ENCODE results near the gene MYH3. TPM values are rescaled to one million over a fixed set of nuclear protein-coding genes. Genes with fewer than 3 reads are reported as not detected.

Gene MYH3
- total and polyA plus RNA-seq, 2 donors from 2014 or later = 2.5 to 2.9 TPM

DNA sequence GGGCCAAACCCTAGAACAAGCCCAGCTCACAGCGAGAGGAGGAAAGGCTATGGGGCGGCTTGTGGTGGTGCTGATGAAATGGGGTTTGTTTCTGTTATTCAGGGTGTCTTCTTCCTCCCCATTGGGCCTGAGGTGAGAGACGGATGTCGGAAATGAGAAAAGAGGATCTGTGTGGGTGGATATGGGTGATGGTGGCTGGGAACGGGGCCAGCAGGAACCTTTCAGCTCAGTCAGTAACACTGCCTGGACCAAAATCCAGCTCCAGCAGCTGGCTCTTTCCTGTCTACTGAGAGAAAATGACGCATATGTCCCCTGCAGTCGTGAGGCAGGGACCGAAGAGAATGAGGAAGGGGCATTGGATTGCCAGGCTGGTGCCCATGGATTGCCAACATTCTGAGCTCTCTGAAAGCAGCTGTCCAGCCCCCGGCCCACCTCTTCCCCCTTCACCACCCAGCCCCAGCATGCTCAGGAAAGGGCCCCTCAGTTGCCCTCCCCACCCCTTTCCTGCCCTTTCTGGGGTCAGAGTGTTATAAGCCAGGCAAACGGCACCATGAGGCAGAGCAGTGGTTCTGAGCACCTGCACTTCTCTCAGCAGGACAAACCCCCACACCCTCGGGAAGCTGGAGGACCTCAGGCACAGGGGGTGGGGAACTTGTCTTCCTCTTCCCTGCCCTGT is 4.0 kb downstream of the MYH3 start:
- no peak overlapping the region for H3K27ac ChIP-seq (ENCODE audit: low read depth in 2 of 2, low read length in 2 of 2)
- H3K9ac ChIP-seq (ENCODE audit: low read length in 3 of 3) = no peak overlapping the region
- no peak for DNase-seq
- H3K36me3 ChIP-seq (ENCODE audit: control insufficient read depth in 2 of 3, insufficient read depth in 3 of 3, low read length in 3 of 3) = no peaks in the 10 kb centered on the region
- FAIRE-seq = no peak
- TF ChIP-seq, protein P1, sequence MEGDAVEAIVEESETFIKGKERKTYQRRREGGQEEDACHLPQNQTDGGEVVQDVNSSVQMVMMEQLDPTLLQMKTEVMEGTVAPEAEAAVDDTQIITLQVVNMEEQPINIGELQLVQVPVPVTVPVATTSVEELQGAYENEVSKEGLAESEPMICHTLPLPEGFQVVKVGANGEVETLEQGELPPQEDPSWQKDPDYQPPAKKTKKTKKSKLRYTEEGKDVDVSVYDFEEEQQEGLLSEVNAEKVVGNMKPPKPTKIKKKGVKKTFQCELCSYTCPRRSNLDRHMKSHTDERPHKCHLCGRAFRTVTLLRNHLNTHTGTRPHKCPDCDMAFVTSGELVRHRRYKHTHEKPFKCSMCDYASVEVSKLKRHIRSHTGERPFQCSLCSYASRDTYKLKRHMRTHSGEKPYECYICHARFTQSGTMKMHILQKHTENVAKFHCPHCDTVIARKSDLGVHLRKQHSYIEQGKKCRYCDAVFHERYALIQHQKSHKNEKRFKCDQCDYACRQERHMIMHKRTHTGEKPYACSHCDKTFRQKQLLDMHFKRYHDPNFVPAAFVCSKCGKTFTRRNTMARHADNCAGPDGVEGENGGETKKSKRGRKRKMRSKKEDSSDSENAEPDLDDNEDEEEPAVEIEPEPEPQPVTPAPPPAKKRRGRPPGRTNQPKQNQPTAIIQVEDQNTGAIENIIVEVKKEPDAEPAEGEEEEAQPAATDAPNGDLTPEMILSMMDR (IDR thresholded peaks at IDR 0.05; ENCODE audit: borderline replicate concordance, extremely low read depth, insufficient read depth) = no peak
- H3K27me3 ChIP-seq (ENCODE audit: control insufficient read depth, insufficient read depth, low read length) = no peaks in the 10 kb centered on the region
- no peaks in the 10 kb centered on the region for H3K4me1 ChIP-seq (ENCODE audit: control insufficient read depth in 2 of 3, insufficient read depth in 2 of 3, low read depth in 1 of 3, low read length in 3 of 3)
- H3K9me3 ChIP-seq (ENCODE audit: control insufficient read depth in 2 of 3, insufficient read depth in 1 of 3, low read length in 3 of 3) = no peaks in the 10 kb centered on the region
- H3K4me3 ChIP-seq (ENCODE audit: low read length in 3 of 3) = no peak overlapping the region
- intact Hi-C loops (cut with DNase I) = no loop called here

DNA sequence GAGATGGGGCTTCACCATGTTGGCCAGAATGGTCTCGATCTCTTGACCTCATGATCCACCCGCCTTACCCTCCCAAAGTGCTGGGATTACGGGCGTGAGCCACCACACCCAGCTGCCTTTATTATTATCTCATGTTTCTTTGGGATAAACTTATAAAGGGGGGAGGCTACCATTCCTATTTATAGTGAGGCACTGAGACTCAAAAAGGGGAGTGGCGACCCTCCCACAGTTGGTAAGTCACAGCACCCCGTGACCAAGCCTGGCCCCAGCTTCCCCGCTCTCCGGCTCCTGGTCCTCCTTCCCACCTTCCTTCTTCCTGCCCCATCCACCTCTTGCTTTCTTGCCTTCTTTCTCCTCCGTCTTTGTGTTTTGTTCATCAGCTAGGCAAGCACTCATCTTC is 5.2 kb downstream of the MYH3 start:
- no peak for FAIRE-seq
- no peak for DNase-seq
- intact Hi-C loops (cut with DNase I) = no loop called here
- Histone ChIP-seq H3K4me1 (ENCODE audit: control insufficient read depth in 2 of 3, insufficient read depth in 2 of 3, low read depth in 1 of 3, low read length in 3 of 3) (no peaks in the 10 kb centered on the region), H3K4me3 (ENCODE audit: low read length in 3 of 3) (no peak overlapping the region), H3K36me3 (ENCODE audit: control insufficient read depth in 2 of 3, insufficient read depth in 3 of 3, low read length in 3 of 3) (no peaks in the 10 kb centered on the region), H3K27ac (ENCODE audit: low read depth in 2 of 2, low read length in 2 of 2) (no peak overlapping the region), H3K9ac (ENCODE audit: low read length in 3 of 3) (no peak overlapping the region), H3K27me3 (ENCODE audit: control insufficient read depth, insufficient read depth, low read length) (no peaks in the 10 kb centered on the region), H3K9me3 (ENCODE audit: control insufficient read depth in 2 of 3, insufficient read depth in 1 of 3, low read length in 3 of 3) (no peaks in the 10 kb centered on the region)
- TF ChIP-seq, protein P1 (IDR thresholded peaks at IDR 0.05; ENCODE audit: borderline replicate concordance, extremely low read depth, insufficient read depth) = no peak

DNA sequence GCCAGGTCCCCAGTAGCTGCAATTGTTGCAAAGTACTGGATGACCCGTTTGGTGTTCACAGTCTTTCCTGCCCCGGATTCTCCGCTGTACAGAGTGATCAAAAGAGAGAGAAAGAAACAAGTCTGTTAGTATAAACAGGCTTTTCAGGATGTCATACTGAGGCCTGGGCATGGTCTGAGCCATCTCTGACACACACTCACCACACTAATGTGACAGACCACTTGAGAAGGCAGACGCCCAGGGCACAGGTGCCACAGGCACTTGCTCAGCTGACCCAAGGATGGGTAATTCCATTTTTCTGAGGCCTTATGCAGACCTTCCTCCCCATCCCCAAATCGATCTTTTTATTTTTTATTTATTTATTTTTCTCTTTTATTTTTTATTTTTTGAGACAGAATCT is 7.5 kb downstream of the MYH3 start:
- intact Hi-C loops (cut with DNase I) = no loop called here
- H3K36me3 ChIP-seq (ENCODE audit: control insufficient read depth in 2 of 3, insufficient read depth in 3 of 3, low read length in 3 of 3) = no peaks in the 10 kb centered on the region
- DNase-seq = no peak
- H3K9me3 ChIP-seq (ENCODE audit: control insufficient read depth in 2 of 3, insufficient read depth in 1 of 3, low read length in 3 of 3) = no peaks in the 10 kb centered on the region
- no peaks in the 10 kb centered on the region for H3K27me3 ChIP-seq (ENCODE audit: control insufficient read depth, insufficient read depth, low read length)
- H3K4me1 ChIP-seq (ENCODE audit: control insufficient read depth in 2 of 3, insufficient read depth in 2 of 3, low read depth in 1 of 3, low read length in 3 of 3) = no peaks in the 10 kb centered on the region
- FAIRE-seq = no peak
- no peak overlapping the region for H3K27ac ChIP-seq (ENCODE audit: low read depth in 2 of 2, low read length in 2 of 2)
- H3K9ac ChIP-seq (ENCODE audit: low read length in 3 of 3) = no peak overlapping the region
- TF ChIP-seq, protein P1 (IDR thresholded peaks at IDR 0.05; ENCODE audit: borderline replicate concordance, extremely low read depth, insufficient read depth) = no peak
- H3K4me3 ChIP-seq (ENCODE audit: low read length in 3 of 3) = no peak overlapping the region

DNA sequence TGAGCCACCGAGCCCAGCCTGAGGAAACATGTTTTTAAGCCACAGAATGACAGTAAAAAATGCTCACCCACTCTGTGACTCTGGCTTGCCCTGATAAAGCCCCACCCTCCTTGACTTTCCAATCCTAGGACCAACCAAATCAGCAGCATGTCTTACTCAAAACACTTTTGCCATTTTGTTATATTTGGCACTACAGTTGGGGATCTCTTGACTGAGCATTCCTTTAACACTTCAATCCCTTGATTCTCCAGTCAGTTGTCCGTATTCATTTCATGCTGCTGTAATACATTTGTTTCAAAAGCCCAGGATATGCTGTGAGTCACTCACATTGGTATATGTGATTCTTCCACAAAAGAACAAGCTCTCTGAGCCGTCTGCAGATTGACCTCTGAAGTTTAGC is 8.2 kb downstream of the MYH3 start:
- TF ChIP-seq, protein P1 (IDR thresholded peaks at IDR 0.05; ENCODE audit: borderline replicate concordance, extremely low read depth, insufficient read depth) = no peak

More for the DNA sequence above, 8.2 kb downstream of the MYH3 start:
- FAIRE-seq = no peak
- Histone ChIP-seq H3K27ac (ENCODE audit: low read depth in 2 of 2, low read length in 2 of 2) (no peak overlapping the region), H3K27me3 (ENCODE audit: control insufficient read depth, insufficient read depth, low read length) (no peaks in the 10 kb centered on the region), H3K36me3 (ENCODE audit: control insufficient read depth in 2 of 3, insufficient read depth in 3 of 3, low read length in 3 of 3) (no peaks in the 10 kb centered on the region), H3K4me3 (ENCODE audit: low read length in 3 of 3) (no peak overlapping the region), H3K9me3 (ENCODE audit: control insufficient read depth in 2 of 3, insufficient read depth in 1 of 3, low read length in 3 of 3) (no peaks in the 10 kb centered on the region), H3K9ac (ENCODE audit: low read length in 3 of 3) (no peak overlapping the region), H3K4me1 (ENCODE audit: control insufficient read depth in 2 of 3, insufficient read depth in 2 of 3, low read depth in 1 of 3, low read length in 3 of 3) (no peaks in the 10 kb centered on the region)
- DNase-seq = no peak
- intact Hi-C loops (cut with DNase I) = no loop called here

All from kidney (tissue), 14 donors.